Measurements from ENCODE around the gene MITF.

The MITF gene

GRCh38 chr3:69755795-69756194, 16.5 kb downstream of the MITF start:
- no peak for DNase-seq (ENCODE audit: low spot score)

- DNase-seq (ENCODE audit: low spot score): no peak
Measured at GRCh38 chr3:69761896-69762767, 22.9 kb downstream of the MITF start.

GRCh38 chr3:69762768-69763229, 23.5 kb downstream of the MITF start:
- DNase-seq (ENCODE audit: low spot score): no peak

- no peak for DNase-seq (ENCODE audit: low spot score)
Measured at GRCh38 chr3:69763458-69763857, 24.2 kb downstream of the MITF start.

GRCh38 chr3:69764121-69764741, 25.0 kb downstream of the MITF start:
- no peak for DNase-seq (ENCODE audit: low spot score)

- DNase-seq (ENCODE audit: low spot score): no peak
Measured at GRCh38 chr3:69764861-69765260, 25.6 kb downstream of the MITF start.

- DNase-seq (ENCODE audit: low spot score): no peak
Measured at GRCh38 chr3:69766638-69767037, 27.4 kb downstream of the MITF start.

GRCh38 chr3:69767571-69767970, 28.3 kb downstream of the MITF start:
- DNase-seq (ENCODE audit: low spot score): no peak

GRCh38 chr3:69768438-69768837, 29.2 kb downstream of the MITF start:
- no peak for DNase-seq (ENCODE audit: low spot score)

- DNase-seq (ENCODE audit: low spot score): no peak
Measured at GRCh38 chr3:69770219-69770618, 31.0 kb downstream of the MITF start.

- DNase-seq (ENCODE audit: low spot score): no peak
Measured at GRCh38 chr3:69770976-69771634, 31.8 kb downstream of the MITF start.

- DNase-seq (ENCODE audit: low spot score): no peak
Measured at GRCh38 chr3:69772152-69772867, 33.0 kb downstream of the MITF start.

- no peak for DNase-seq (ENCODE audit: low spot score)
Measured at GRCh38 chr3:69774029-69774428, 34.8 kb downstream of the MITF start.

GRCh38 chr3:69775751-69776150, 36.5 kb downstream of the MITF start:
- no peak for DNase-seq (ENCODE audit: low spot score)

- DNase-seq (ENCODE audit: low spot score): no peak
Measured at GRCh38 chr3:69776289-69776688, 37.0 kb downstream of the MITF start.

- no peak for DNase-seq (ENCODE audit: low spot score)
Measured at GRCh38 chr3:69776920-69777581, 37.8 kb downstream of the MITF start.

GRCh38 chr3:69777582-69777967, 38.3 kb downstream of the MITF start:
- DNase-seq (ENCODE audit: low spot score): no peak

- DNase-seq (ENCODE audit: low spot score): no peak
Measured at GRCh38 chr3:69781593-69781992, 42.3 kb downstream of the MITF start.

GRCh38 chr3:69784954-69785514, 45.8 kb downstream of the MITF start:
- DNase-seq (ENCODE audit: low spot score): no peak

- no peak for DNase-seq (ENCODE audit: low spot score)
Measured at GRCh38 chr3:69785769-69786320, 46.6 kb downstream of the MITF start.

GRCh38 chr3:69786854-69787253, 47.6 kb downstream of the MITF start:
- DNase-seq (ENCODE audit: low spot score): no peak
